Measurements from ENCODE around the gene SLC19A3.
A peak's percentile ranks its signal among the peaks of the same experiment; 100 is the strongest.

Gene SLC19A3

GRCh38 chr2:227661827-227662226, 56.0 kb downstream of the SLC19A3 start:
- Histone ChIP-seq H2AFZ (ENCODE audit: insufficient read depth, low read length, poor library complexity) (no peak overlapping the region), H4K91ac (ENCODE audit: low read depth, low read length) (no peak overlapping the region), H2BK5ac (ENCODE audit: low read depth, low read length, poor library complexity) (no peak overlapping the region), H2BK12ac (ENCODE audit: low read length) (no peak overlapping the region), H2BK120ac (ENCODE audit: insufficient read depth, low read length, poor library complexity) (no peak overlapping the region), H3K23ac (ENCODE audit: low read length) (no peak overlapping the region), H3K79me1 (ENCODE audit: low read length) (no peaks in the 10 kb centered on the region), H3K4me3 (ENCODE audit: low read depth, low read length) (no peak overlapping the region), H3K9me3 (ENCODE audit: insufficient read depth, low read depth, low read length) (no peaks in the 10 kb centered on the region), H3K27me3 (ENCODE audit: insufficient read depth, low read length) (no peaks in the 10 kb centered on the region), H3K14ac (ENCODE audit: low read length) (no peak overlapping the region), H3K4ac (ENCODE audit: low read depth, low read length) (no peak overlapping the region), H2AK5ac (ENCODE audit: low read length) (no peak overlapping the region), H3K36me3 (ENCODE audit: control insufficient read depth in 1 of 2, insufficient read depth in 2 of 2, low read length in 2 of 2) (no peaks in the 10 kb centered on the region), H3K4me1 (ENCODE audit: control insufficient read depth in 1 of 2, insufficient read depth in 2 of 2, low read length in 2 of 2) (peaks cover 6% of the 10 kb centered on the region in 2 experiments), H3K18ac (ENCODE audit: low read length) (no peak overlapping the region), H3K79me2 (ENCODE audit: control insufficient read depth, insufficient read depth, low read length, poor library complexity) (no peaks in the 10 kb centered on the region), H4K8ac (ENCODE audit: low read depth, low read length) (no peak overlapping the region), H4K12ac (ENCODE audit: low read depth, low read length) (no peak overlapping the region), H3K4me2 (ENCODE audit: low read length) (no peak overlapping the region), H3K27ac (ENCODE audit: low read depth, low read length) (no peak overlapping the region), H3K9ac (ENCODE audit: low read length) (no peak overlapping the region)
- DNase-seq, result no peak
- no CpG with 5 or more reads among the region's 3 CpGs for WGBS (ENCODE audit: extremely low coverage, insufficient coverage, insufficient read length)

- no CpG with 5 or more reads among the region's 7 CpGs for WGBS (ENCODE audit: extremely low coverage, insufficient coverage, insufficient read length)
- Histone ChIP-seq H3K4me1 (ENCODE audit: control insufficient read depth in 1 of 2, insufficient read depth in 2 of 2, low read length in 2 of 2) (peaks cover 6% of the 10 kb centered on the region in 2 experiments), H3K4me2 (ENCODE audit: low read length) (no peak overlapping the region), H3K4ac (ENCODE audit: low read depth, low read length) (no peak overlapping the region), H3K79me2 (ENCODE audit: control insufficient read depth, insufficient read depth, low read length, poor library complexity) (no peaks in the 10 kb centered on the region), H3K27me3 (ENCODE audit: insufficient read depth, low read length) (no peaks in the 10 kb centered on the region), H2AFZ (ENCODE audit: insufficient read depth, low read length, poor library complexity) (no peak overlapping the region), H3K79me1 (ENCODE audit: low read length) (no peaks in the 10 kb centered on the region), H2BK120ac (ENCODE audit: insufficient read depth, low read length, poor library complexity) (no peak overlapping the region), H2BK5ac (ENCODE audit: low read depth, low read length, poor library complexity) (no peak overlapping the region), H3K36me3 (ENCODE audit: control insufficient read depth in 1 of 2, insufficient read depth in 2 of 2, low read length in 2 of 2) (no peaks in the 10 kb centered on the region), H3K4me3 (ENCODE audit: low read depth, low read length) (no peak overlapping the region), H3K23ac (ENCODE audit: low read length) (no peak overlapping the region), H3K9ac (ENCODE audit: low read length) (no peak overlapping the region), H2AK5ac (ENCODE audit: low read length) (no peak overlapping the region), H4K12ac (ENCODE audit: low read depth, low read length) (no peak overlapping the region), H3K14ac (ENCODE audit: low read length) (no peak overlapping the region), H3K9me3 (ENCODE audit: insufficient read depth, low read depth, low read length) (no peaks in the 10 kb centered on the region), H4K8ac (ENCODE audit: low read depth, low read length) (peak overlapping the region; percentile 22), H3K18ac (ENCODE audit: low read length) (no peak overlapping the region), H4K91ac (ENCODE audit: low read depth, low read length) (no peak overlapping the region), H3K27ac (ENCODE audit: low read depth, low read length) (no peak overlapping the region), H2BK12ac (ENCODE audit: low read length) (no peak overlapping the region)
- no peak for DNase-seq
These were observed 56.7 kb downstream of the SLC19A3 start for GRCh38 chr2:227661025-227661649.

DNA sequence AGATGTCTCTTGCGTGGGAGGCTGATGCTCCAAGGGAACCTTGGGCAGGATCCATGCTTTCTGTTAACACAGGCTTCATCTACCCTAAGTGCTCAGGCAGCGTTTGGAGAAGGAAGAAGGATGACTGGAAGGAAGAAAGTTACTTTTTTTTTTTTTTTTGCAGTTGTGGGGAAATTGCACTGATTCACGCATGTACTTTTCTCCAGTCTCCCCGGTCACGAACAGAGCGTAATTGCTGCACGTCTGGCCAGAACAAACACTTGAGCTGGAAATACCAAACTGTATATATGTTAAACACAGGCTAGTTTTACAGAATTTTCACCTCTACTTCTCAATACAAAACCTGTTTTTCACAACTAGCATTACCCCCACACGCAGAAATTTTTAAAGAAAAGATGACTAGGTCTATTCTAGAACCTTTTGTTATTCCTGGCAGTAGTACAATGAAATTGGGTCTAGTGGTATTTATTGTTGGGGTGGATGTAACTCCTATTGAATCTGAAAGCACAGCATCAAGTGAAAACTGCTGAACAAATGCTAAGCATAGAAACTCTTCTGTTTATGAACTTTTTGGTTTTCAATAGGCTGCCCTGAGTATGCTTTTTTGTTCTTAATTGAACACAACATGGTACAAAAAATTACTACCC, 60.5 kb downstream of the SLC19A3 start:
- Histone ChIP-seq H3K4me3 (ENCODE audit: low read depth, low read length) (no peak overlapping the region), H4K8ac (ENCODE audit: low read depth, low read length) (no peak overlapping the region), H3K27me3 (ENCODE audit: insufficient read depth, low read length) (no peaks in the 10 kb centered on the region), H2AK5ac (ENCODE audit: low read length) (no peak overlapping the region), H3K23ac (ENCODE audit: low read length) (no peak overlapping the region), H3K79me2 (ENCODE audit: control insufficient read depth, insufficient read depth, low read length, poor library complexity) (no peaks in the 10 kb centered on the region), H3K18ac (ENCODE audit: low read length) (no peak overlapping the region), H4K12ac (ENCODE audit: low read depth, low read length) (no peak overlapping the region), H3K27ac (ENCODE audit: low read depth, low read length) (no peak overlapping the region), H2AFZ (ENCODE audit: insufficient read depth, low read length, poor library complexity) (no peak overlapping the region), H3K4ac (ENCODE audit: low read depth, low read length) (no peak overlapping the region), H2BK12ac (ENCODE audit: low read length) (no peak overlapping the region), H3K4me2 (ENCODE audit: low read length) (no peak overlapping the region), H3K79me1 (ENCODE audit: low read length) (no peaks in the 10 kb centered on the region), H4K91ac (ENCODE audit: low read depth, low read length) (no peak overlapping the region), H3K9me3 (ENCODE audit: insufficient read depth, low read depth, low read length) (no peaks in the 10 kb centered on the region), H3K9ac (ENCODE audit: low read length) (no peak overlapping the region), H2BK120ac (ENCODE audit: insufficient read depth, low read length, poor library complexity) (no peak overlapping the region), H2BK5ac (ENCODE audit: low read depth, low read length, poor library complexity) (no peak overlapping the region), H3K36me3 (ENCODE audit: control insufficient read depth in 1 of 2, insufficient read depth in 2 of 2, low read length in 2 of 2) (no peaks in the 10 kb centered on the region), H3K4me1 (ENCODE audit: control insufficient read depth in 1 of 2, insufficient read depth in 2 of 2, low read length in 2 of 2) (peaks cover 6% of the 10 kb centered on the region in 2 experiments), H3K14ac (ENCODE audit: low read length) (no peak overlapping the region)
- DNase-seq, result no peak
- no CpG with 5 or more reads among the region's 8 CpGs for WGBS (ENCODE audit: extremely low coverage, insufficient coverage, insufficient read length)

DNA sequence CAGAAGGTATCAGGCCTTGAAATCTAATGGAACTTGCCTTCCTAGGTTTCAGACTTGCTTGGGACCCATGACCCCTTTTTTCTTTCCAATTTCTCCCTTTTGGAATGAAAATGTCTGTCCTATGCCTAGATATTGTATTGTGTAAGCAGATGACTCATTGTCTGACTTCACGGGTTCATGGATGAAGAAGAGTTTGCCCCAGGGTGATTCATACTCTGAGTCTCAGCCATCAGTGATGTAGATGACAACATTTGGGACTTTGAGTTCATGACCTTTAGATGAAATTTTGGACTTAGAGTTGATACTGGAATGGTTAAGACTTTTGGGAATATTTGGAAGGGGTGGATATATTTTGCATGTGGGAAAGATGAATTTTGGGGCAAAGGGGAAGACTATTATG, 62.4 kb downstream of the SLC19A3 start:
- WGBS (ENCODE audit: extremely low coverage, insufficient coverage, insufficient read length), result no CpG with 5 or more reads among the region's 1 CpG
- DNase-seq, result peak; percentile 53 to 94
- no peaks in the 10 kb centered on the region for H3K79me1 ChIP-seq (ENCODE audit: low read length)
- H2BK5ac ChIP-seq (ENCODE audit: low read depth, low read length, poor library complexity), result no peak overlapping the region
- no peak overlapping the region for H3K4me3 ChIP-seq (ENCODE audit: low read depth, low read length)
- H3K4me1 ChIP-seq (ENCODE audit: control insufficient read depth in 1 of 2, insufficient read depth in 2 of 2, low read length in 2 of 2), result no peaks in the 10 kb centered on the region
- no peak overlapping the region for H2AK5ac ChIP-seq (ENCODE audit: low read length)
- no peak overlapping the region for H4K12ac ChIP-seq (ENCODE audit: low read depth, low read length)
- H3K18ac ChIP-seq (ENCODE audit: low read length), result no peak overlapping the region
- no peak overlapping the region for H4K8ac ChIP-seq (ENCODE audit: low read depth, low read length)
- no peaks in the 10 kb centered on the region for H3K36me3 ChIP-seq (ENCODE audit: control insufficient read depth in 1 of 2, insufficient read depth in 2 of 2, low read length in 2 of 2)
- H3K4me2 ChIP-seq (ENCODE audit: low read length), result no peak overlapping the region
- no peak overlapping the region for H2BK12ac ChIP-seq (ENCODE audit: low read length)
- H3K9me3 ChIP-seq (ENCODE audit: insufficient read depth, low read depth, low read length), result no peaks in the 10 kb centered on the region
- no peak overlapping the region for H4K91ac ChIP-seq (ENCODE audit: low read depth, low read length)
- no peak overlapping the region for H2BK120ac ChIP-seq (ENCODE audit: insufficient read depth, low read length, poor library complexity)
- no peak overlapping the region for H3K4ac ChIP-seq (ENCODE audit: low read depth, low read length)
- H2AFZ ChIP-seq (ENCODE audit: insufficient read depth, low read length, poor library complexity), result no peak overlapping the region
- no peaks in the 10 kb centered on the region for H3K79me2 ChIP-seq (ENCODE audit: control insufficient read depth, insufficient read depth, low read length, poor library complexity)
- H3K9ac ChIP-seq (ENCODE audit: low read length), result no peak overlapping the region
- H3K14ac ChIP-seq (ENCODE audit: low read length), result no peak overlapping the region
- H3K23ac ChIP-seq (ENCODE audit: low read length), result no peak overlapping the region
- H3K27me3 ChIP-seq (ENCODE audit: insufficient read depth, low read length), result no peaks in the 10 kb centered on the region
- no peak overlapping the region for H3K27ac ChIP-seq (ENCODE audit: low read depth, low read length)
